ENCODE results near the gene SLX4IP.
"Not testable (repeated sequence)": the region's sequence is repeated elsewhere in the genome, so short reads cannot be mapped to it uniquely, and the experiment has no call there.

The SLX4IP gene

DNA sequence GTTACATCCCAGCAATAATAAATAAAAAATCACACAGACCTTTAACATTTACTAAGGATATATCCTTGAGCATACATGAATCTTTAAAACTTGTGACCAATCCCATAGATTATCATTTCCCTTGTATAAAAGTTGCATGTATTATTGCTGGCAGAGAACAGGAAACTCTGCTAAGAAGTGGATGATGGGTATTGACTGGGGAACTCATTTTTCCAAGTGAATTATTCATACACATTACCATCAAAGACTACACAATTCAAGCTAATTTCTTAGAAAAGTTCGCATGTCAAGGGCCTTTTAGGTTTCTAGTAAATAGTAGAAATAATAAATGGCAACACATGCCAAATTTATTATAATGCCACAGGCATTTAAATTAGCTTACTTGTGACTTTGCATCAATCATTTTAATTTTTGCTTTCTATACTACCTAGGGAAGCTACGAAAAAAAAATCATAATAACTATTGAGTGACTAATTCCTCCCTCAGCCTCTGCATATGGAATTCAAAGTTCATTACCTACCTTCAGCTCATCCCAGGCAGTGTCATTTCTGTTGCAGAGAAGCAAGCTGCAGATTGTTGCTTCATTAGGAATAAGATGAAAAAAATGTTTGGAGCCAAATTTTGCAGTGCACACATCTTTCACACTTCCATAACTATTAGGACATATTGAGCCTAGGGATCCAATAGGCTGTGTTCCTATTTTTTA is 26.8 kb upstream of the SLX4IP start:
- TF ChIP-seq POLR2A (IDR thresholded peaks at IDR 0.05; ENCODE audit: low read depth, low read length) (no peak), TAF1 (IDR thresholded peaks at IDR 0.05; ENCODE audit: borderline replicate concordance, low read depth, low read length) (no peak), POLR2AphosphoS5 (IDR thresholded peaks at IDR 0.05; ENCODE audit: low read depth, low read length) (no peak)
- FAIRE-seq, result no peak
- DNase-seq (ENCODE audit: insufficient read length), result no peak

DNA sequence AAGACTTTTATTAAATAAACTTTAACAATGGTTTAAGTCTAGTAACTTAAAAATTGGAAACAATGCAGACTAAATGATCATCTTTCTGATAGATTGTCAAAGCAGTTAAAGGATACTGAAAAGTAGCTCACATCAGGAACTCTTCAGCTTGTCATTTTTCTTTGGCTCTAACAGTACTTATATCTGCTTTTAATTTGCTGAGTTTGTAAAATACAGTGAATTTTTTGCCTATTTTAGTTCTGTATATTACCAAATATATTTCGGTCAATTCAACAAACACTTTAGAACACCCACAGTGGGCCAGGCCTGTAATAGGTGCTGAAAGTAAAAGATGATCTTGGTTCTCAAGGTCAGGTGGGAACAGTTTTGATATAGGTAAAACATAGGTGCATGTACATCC is 23.4 kb upstream of the SLX4IP start:
- no peak for TF ChIP-seq TAF1 (IDR thresholded peaks at IDR 0.05; ENCODE audit: borderline replicate concordance, low read depth, low read length)
- no peak for TF ChIP-seq POLR2A (IDR thresholded peaks at IDR 0.05; ENCODE audit: low read depth, low read length)
- TF ChIP-seq POLR2AphosphoS5 (IDR thresholded peaks at IDR 0.05; ENCODE audit: low read depth, low read length), result no peak
- FAIRE-seq, result no peak
- DNase-seq (ENCODE audit: insufficient read length), result no peak

DNA sequence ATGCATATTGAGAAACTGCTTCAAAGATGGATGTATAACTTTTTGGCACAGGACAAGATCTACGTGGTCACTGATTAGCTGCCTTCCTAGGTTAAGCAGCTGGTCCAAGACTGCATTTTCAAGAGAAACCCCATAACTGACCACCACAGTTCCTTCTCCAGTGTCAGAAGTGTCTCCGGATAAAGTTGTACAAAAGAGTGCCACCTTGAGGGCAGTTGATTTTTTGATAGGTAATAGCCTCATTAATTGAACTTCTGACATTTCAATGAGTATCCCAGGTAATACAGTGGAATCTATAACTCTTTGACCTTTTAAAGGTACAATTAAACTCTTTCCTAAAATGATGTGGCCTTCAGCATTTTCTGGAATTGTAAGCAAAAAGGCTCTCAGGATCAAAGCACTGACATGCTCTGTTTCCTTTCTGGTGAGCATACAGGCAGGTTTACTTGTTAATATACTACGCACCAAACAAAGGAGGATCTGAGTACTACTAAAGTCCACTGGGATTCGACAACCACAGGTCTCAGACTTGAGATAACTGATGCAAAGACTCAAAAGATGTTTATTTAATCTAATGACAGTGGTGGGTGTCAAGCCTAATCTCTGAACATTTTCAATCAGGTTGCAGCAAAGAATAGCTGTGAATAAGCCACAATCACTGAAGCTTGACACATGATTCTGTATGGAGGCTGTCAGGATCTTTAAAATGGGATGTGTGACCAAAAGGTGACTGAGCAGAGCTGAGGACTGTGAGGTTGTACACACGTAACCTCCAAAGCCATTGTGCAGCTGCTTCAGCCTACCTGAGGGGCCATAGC is 22.3 kb upstream of the SLX4IP start:
- no peak for FAIRE-seq
- no peak for DNase-seq (ENCODE audit: insufficient read length)
- TF ChIP-seq POLR2A (IDR thresholded peaks at IDR 0.05; ENCODE audit: low read depth, low read length), result no peak

DNA sequence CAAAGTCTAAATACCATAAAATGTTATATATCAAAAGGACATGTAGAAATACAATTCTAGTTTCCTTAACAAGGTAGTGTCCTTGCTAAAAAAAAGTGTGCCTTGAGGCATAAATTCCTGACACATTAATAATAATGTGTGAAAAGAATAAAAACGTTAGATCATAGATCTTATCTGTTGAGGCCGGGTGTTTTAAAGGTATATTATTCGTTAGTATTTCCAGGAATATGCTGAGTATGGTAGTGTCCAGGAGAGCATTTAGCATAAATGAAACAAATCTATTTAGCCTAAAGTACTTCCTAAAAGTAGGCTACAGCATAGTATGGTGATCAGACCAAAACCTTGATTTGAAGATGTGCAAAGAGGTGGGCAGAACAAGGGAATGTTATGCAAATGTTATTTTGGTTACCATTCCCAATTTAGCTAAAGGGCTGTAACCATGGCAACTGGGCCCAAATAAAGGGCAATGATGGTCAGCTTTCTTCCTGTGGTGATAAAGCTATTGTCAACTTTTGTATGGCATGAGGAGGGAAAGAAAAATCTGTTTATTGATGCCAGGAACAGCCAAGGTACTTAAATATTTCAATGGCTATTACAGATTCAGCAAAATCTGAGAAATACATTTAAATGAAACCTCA is 20.0 kb upstream of the SLX4IP start:
- TF ChIP-seq POLR2AphosphoS5 (IDR thresholded peaks at IDR 0.05; ENCODE audit: low read depth, low read length) (no peak), POLR2A (IDR thresholded peaks at IDR 0.05; ENCODE audit: low read depth, low read length) (no peak), TAF1 (IDR thresholded peaks at IDR 0.05; ENCODE audit: borderline replicate concordance, low read depth, low read length) (no peak)
- FAIRE-seq (peak; percentile 53), DNase-seq (ENCODE audit: insufficient read length) (no peak)

DNA sequence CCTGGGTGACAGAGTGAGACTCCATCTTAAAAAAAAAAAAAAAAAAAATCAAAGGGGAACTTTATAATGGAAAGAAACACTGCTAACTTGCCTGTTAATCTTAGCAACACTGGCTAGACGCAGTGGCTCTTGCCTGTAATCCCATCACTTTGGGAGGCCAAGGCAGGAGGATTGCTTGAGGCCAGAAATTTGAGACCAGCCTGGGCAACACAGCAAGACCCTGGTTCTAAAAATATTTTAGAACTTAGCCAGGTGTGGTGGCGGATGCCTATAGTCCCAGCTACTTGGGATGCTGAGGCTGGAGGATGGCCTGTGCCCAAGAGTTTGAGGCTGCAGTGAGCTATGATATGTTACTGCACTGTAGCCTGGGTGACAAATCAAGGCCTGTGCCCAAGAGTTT is 17.9 kb upstream of the SLX4IP start:
- FAIRE-seq, result not testable (repeated sequence)

DNA sequence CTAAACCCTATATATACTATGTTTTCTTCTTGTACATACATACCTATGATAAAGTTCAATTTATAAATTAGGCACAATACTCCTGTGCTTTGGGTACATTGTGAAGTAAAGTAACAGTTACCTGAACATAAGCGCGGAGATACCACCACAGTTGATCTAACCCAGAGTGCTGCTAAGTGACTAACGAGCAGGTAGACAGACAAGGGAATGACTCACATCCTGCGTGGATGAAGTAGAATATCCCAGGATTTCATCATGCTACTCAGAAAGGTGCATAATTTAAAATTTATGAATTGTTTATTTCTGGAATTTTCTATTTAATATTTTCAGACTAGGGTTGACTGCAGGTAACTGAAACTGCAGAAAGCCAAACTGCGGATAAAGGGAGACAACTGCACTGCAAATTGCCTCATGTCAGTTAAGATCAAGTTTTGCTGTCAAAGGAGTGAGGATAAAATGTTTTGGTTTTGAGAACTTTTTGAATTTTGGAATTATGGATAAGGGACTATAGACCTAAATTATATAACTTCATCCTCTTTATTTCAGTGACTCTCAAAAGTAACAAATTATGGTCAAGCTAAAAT is 15.5 kb upstream of the SLX4IP start:
- FAIRE-seq (no peak), DNase-seq (ENCODE audit: insufficient read length) (no peak)
- TF ChIP-seq POLR2A (IDR thresholded peaks at IDR 0.05; ENCODE audit: low read depth, low read length) (no peak), POLR2AphosphoS5 (IDR thresholded peaks at IDR 0.05; ENCODE audit: low read depth, low read length) (no peak), TAF1 (IDR thresholded peaks at IDR 0.05; ENCODE audit: borderline replicate concordance, low read depth, low read length) (no peak)

More for the DNA sequence above, 17.9 kb upstream of the SLX4IP start:
- DNase-seq (ENCODE audit: insufficient read length), result not testable (repeated sequence)

DNA sequence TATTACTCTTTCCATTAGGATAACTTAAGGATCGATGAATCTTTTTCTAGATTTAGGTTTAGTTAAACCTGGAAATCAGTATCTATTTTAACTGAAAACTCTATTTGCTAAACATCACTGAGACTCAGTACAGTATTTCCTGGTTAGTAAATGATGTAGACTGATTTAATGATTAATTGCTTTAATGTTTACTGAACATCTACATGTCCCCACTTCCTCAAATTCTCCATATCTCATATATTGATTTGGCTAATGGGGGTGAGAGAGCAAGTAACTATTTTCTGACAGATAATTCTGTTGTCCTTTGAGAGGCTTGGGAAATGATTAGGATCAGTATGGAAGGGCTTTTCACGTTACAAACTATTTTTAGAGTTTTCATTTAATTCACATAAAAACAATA is 11.4 kb upstream of the SLX4IP start:
- TF ChIP-seq POLR2A (IDR thresholded peaks at IDR 0.05; ENCODE audit: low read depth, low read length) (no peak), POLR2AphosphoS5 (IDR thresholded peaks at IDR 0.05; ENCODE audit: low read depth, low read length) (no peak), TAF1 (IDR thresholded peaks at IDR 0.05; ENCODE audit: borderline replicate concordance, low read depth, low read length) (no peak)
- DNase-seq (ENCODE audit: insufficient read length), result no peak
- no peak for FAIRE-seq

DNA sequence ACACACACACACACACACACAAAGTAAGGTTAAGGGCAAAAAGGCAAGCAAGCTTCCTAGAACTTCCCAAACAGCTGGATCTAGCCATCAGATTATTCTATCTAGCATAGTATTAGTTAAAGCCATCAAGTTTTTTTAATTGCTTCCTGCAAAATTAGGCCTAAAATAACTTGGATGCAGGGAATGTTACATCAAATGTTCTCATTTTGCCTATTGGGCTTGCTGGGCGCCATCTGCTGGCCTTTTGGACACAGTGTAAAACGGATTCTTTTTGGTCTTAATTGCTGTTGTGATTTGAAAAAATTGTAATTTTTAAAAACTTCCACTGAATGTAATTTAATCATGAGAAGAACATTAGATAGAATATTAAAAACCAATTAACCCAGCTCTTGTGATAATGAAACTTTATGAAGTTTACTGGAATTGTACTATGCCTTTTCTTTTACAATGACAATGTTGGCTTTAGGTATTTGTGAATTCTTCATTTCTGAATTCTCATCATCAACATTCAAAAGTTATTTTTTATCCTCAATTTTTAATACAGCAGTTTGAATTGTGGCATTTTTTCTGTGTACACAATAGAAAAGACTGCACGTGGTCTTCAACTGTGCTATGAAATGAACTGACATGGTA is 7.9 kb upstream of the SLX4IP start:
- TF ChIP-seq POLR2AphosphoS5 (IDR thresholded peaks at IDR 0.05; ENCODE audit: low read depth, low read length) (no peak), POLR2A (IDR thresholded peaks at IDR 0.05; ENCODE audit: low read depth, low read length) (no peak), TAF1 (IDR thresholded peaks at IDR 0.05; ENCODE audit: borderline replicate concordance, low read depth, low read length) (no peak)
- FAIRE-seq (no peak), DNase-seq (ENCODE audit: insufficient read length) (no peak)

DNA sequence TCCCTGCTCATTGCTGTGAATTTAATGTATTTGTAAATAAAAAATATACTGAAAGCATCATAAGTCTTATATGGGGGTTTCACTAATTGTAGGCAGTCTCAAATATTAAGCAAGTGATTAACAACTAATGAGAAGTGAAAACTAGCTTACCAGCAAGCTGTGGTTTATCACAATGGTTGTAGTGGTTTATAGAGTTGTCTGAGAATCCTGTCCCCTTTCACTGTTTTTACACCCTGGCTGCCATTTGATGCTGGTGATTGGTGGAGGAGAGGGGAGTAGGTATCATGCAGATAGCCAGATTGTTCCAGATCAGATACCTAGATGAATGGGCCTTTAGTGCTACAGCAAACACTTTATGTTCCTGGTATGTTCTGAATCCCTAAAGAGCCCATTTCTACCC is 7.1 kb upstream of the SLX4IP start:
- no peak for TF ChIP-seq TAF1 (IDR thresholded peaks at IDR 0.05; ENCODE audit: borderline replicate concordance, low read depth, low read length)
- no peak for TF ChIP-seq POLR2A (IDR thresholded peaks at IDR 0.05; ENCODE audit: low read depth, low read length)
- TF ChIP-seq POLR2AphosphoS5 (IDR thresholded peaks at IDR 0.05; ENCODE audit: low read depth, low read length), result no peak
- FAIRE-seq (no peak), DNase-seq (ENCODE audit: insufficient read length) (no peak)

DNA sequence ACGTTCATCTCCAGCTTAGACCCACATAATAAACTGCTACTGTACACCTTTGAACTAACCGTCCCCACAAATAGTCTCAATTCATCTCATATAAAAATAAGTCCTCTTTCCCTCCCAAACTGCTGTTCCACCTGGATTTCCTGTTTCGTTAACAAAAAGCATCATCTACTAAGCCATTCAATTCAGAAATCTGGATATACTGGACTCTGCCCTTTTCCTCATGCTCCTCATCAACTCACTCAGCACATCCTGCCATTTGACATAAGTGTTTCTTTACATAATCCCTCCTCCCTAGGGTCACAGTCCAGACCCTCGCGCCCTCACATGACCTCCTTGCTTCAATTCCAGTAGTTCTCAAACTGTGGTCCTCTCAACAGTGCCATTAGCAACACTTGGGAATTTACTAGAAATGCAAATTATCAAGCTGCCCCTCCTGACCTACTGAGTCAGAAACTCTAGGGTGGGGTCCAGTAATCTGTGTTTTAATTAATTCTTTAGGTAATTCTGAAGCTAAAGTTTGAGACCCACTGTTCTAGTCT is 5.6 kb upstream of the SLX4IP start:
- no peak for DNase-seq (ENCODE audit: insufficient read length)
- no peak for FAIRE-seq
- TF ChIP-seq POLR2AphosphoS5 (IDR thresholded peaks at IDR 0.05; ENCODE audit: low read depth, low read length) (no peak), POLR2A (IDR thresholded peaks at IDR 0.05; ENCODE audit: low read depth, low read length) (no peak), TAF1 (IDR thresholded peaks at IDR 0.05; ENCODE audit: borderline replicate concordance, low read depth, low read length) (no peak)

DNA sequence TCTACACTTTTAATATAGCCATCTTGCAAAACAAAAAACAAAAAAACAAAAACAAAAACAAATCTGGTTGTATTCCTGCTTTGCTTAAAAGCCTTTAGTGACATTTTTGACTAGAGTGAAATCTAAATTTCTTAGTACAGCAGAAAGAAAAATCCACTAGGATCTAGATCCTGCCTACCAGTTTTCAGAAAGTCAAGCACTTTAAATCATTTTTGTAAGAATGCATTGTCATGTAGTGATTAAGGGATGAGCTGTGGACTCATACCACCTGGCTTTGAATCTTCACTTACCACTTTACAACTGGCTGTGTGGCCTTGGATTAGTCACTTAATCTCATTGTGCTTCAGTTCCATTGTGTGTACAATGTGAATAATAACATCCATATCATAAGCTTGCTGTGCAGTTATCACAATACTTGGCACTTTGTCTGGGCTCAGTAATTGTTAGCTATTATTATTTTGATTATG is 5.1 kb upstream of the SLX4IP start:
- DNase-seq (ENCODE audit: insufficient read length), result no peak
- FAIRE-seq, result no peak
- TF ChIP-seq POLR2A (IDR thresholded peaks at IDR 0.05; ENCODE audit: low read depth, low read length) (no peak), TAF1 (IDR thresholded peaks at IDR 0.05; ENCODE audit: borderline replicate concordance, low read depth, low read length) (no peak), POLR2AphosphoS5 (IDR thresholded peaks at IDR 0.05; ENCODE audit: low read depth, low read length) (no peak)

Measured in GM12892 (cell line).